GM12865 (cell line): ENCODE measurements around the gene RB1.
A peak's percentile ranks its signal among the peaks of the same experiment; 100 is the strongest.

Experiments used
- DNase-seq: peaks from one replicate; pipeline ENCODE4 v3.0.0; 2010; ENCODE audit warnings: low read depth
- H3K4me3 ChIP-seq: 2 replicates; pipeline ENCODE4 v1.5.1; 2011; ENCODE audit warnings: mild to moderate bottlenecking, low read depth, low read length, control low read depth
- CTCF ChIP-seq: IDR thresholded peaks from 2 replicates; pipeline ENCODE4 v1.5.1; 2011; ENCODE audit warnings: low read length, control low read depth, low read depth, inconsistent platforms; ENCODE audit not compliant: insufficient read depth; ENCODE audit errors: missing control alignments

RB1 gene

GRCh38 chr13:48530833-48531232 is 227.3 kb downstream of the RB1 start:
- DNase-seq = peak; percentile 59
- peak overlapping the region; percentile 67 for H3K4me3 ChIP-seq
- TF ChIP-seq CTCF = no peak
